RCC 7860 (cell line): Measurements from ENCODE around the gene C10orf71.
A peak's percentile ranks its signal among the peaks of the same experiment; 100 is the strongest.

Experiments
- DNase-seq: peaks from one replicate; pipeline ENCODE4 v3.0.0-alpha.2; 2015; ENCODE audit warnings: low spot score
- FAIRE-seq: peaks from 2 replicates; lab custom pipeline; 2012; peaks lifted over from hg19 to GRCh38; lab: Jason Lieb, UNC

Gene C10orf71

DNA sequence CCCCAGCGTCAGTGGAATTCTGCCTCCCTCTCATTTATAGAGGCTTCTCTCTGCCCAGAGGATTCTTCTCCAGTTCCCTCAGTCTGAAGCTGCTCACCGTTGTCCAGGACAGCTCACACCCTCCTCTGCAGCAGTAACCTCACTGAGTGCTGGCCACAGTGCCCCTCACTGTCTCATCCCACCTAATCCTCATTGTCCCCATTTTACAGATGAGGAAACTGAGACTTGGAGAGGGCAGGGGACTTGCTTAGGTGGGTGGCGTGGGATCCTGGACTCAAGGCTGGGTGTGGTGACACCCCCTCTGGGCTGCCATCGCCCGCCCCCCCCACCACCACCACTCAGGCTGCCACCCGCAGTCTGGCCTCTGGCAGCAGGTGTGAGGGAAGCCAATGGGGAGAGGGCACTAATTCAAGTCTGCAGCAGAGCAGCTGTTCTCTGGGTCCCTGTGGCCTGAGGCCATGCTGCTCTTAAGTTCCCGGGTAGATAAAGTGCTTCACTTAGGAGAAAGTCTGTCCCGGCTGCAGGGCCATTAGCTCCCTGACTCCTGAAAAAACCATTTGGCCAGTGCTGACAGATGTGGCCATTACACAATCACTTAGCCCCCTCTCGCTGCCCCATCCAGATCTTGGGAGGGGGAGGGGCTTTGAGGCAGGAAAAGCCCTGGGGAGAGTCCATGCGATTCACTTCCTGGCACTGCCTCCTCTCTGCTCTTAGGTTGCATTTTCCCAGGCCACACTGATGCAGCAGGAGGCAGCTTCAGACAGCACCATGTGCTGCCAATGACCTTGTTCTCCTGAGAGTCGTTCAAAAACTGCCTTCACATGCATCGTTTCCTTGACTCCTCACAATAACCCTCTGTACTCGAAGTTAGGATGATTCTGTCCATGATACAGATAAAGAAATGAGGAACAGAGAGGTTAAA is 60.6 kb downstream of the C10orf71 start:
- FAIRE-seq (no peak), DNase-seq (no peak)

DNA sequence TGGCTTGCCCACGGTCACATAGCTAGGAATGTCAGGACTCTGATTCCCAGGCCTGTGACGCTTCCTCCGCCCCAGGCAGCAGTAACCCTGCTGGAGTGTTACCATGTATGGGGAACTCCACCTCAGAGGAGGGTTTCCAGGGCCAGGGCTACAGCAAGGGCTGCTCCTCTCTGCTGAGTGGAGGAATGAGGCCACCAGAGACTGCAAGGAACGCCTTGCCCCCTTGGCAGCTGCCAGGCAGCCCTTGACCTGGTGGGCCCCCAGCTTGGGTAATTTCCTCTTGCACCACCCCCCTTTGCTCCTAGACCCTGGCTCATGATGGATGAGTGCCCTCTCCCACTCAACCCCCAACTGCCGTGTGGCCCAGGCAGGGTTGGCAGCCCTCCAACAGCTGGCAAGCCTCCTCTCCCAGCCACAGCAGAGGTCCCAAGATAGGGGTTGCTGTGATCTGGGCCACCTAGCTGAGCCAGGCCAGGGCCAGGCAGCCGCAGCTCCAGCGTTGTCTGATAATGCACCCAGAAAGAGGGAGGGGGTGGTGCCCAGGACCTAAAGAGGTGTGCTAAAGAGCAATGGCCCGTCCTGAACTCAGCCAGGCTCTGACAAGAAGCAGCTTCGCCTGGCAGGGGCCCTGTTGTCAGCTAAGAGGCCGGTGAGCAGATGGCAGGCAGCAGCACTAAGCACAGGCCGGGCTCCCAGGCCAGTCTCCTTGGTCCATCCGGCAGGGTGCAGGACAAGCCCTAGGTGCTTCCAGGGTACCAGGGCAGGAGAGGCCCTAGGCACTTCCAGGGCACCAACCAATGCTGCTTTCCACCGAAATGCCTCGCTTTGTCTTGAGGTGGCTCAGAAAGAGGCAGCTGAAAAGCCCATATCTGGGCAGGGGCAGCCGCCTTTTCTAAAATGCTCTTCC is 61.6 kb downstream of the C10orf71 start:
- FAIRE-seq (no peak), DNase-seq (no peak)

DNA sequence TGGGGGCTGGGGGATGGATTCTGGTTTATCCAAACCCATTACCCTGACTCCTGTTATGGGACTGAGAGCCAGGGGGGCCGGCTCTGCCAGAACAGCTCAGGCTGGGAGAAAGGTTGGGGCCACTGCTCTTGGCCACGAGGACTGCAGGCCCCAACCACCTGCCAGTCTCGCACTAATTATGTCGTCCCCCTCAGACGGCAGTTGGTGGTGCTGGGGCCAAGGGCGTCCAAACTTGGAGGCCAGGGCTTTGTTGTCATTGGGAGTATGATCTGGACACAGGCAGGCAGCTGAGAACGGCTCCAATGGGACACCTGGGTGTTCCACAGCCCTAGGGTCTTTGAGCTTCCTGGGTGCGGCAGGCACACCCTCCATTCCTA is 62.2 kb downstream of the C10orf71 start:
- DNase-seq (no peak), FAIRE-seq (no peak)

GRCh38 chr10:49361735-49362568 is 63.0 kb downstream of the C10orf71 start:
- FAIRE-seq (no peak), DNase-seq (no peak)

- FAIRE-seq (peak; percentile 76), DNase-seq (peak; percentile 57)
These were observed 63.8 kb downstream of the C10orf71 start for GRCh38 chr10:49362596-49363260.

DNA sequence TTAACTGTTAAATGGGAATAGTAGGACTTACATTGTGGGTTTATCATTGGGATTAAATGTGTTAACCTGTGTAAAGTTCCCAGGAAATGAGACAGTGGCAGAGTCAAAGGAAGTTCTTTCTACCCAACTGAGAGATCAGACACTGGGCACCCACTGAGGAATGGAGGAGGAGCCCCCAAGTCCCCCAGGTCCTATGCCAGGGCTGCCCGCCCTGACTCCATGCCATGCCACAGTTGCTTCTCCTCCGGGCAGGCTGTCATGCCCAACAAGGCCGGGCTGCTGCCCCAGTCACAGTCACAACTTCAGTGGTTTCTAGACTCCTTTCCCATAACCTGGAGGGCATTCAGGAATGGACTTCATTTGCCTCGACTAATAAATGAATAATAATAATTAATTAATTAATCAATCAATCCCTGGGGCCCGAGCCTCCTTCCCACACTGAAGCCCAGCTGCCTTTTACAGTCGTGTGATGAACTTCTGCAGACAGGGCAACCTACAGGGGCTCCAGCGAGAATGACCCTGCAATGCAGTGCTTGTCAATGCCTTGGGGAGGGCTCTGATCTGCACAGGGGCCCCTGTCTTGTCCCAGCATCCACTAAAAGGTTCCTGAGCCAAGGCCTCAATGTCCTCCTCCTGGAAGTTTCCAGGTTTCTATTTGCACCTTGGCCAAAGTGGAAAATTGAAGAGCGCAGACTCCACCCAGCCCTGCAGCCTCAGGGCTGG is 64.5 kb downstream of the C10orf71 start:
- FAIRE-seq (no peak), DNase-seq (no peak)

GRCh38 chr10:49364051-49364450 is 65.1 kb downstream of the C10orf71 start:
- no peak for DNase-seq
- FAIRE-seq, result no peak

- FAIRE-seq (no peak), DNase-seq (no peak)
These were observed 65.8 kb downstream of the C10orf71 start for GRCh38 chr10:49364747-49365146.

GRCh38 chr10:49365275-49365674 is 66.3 kb downstream of the C10orf71 start:
- FAIRE-seq (no peak), DNase-seq (no peak)

DNA sequence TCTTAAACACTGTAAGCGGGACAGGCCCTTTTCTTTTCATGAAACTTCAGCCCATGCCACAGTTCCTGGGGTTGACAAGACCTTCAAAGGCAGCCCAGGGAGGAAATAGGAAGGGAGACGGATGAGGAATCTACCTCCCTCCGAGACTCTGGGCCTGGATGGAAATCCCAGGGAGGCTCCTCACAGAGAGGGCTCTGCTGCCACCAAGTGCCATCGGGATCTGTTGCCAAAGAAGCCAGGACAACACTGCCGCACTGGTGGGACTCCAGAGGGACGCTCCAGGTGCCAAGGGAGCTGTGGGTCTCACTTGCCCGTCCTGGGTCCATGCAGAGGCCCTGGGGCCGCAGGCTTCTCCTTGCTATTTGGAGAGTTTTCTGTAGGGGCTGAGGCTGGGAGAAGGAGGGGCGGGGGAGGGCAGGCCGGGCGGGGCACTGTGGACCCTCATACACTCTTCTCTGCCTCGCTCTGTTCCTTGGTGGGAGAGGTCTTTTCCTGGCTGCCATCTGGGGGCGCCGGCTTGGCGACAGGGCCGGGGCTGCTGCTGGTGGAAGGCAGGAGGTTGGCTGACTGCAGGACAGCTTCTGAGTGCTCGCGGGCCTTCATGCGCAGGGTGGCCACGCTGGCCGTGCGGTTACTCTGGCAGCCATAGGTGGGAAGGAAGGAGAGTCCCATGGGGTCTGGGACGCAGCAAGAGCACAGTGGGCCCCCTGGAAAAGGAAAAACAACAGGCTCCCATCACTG is 66.9 kb downstream of the C10orf71 start:
- no peak for DNase-seq
- no peak for FAIRE-seq

- no peak for DNase-seq
- FAIRE-seq, result no peak
These were observed 67.5 kb downstream of the C10orf71 start for GRCh38 chr10:49366460-49366859.

DNA sequence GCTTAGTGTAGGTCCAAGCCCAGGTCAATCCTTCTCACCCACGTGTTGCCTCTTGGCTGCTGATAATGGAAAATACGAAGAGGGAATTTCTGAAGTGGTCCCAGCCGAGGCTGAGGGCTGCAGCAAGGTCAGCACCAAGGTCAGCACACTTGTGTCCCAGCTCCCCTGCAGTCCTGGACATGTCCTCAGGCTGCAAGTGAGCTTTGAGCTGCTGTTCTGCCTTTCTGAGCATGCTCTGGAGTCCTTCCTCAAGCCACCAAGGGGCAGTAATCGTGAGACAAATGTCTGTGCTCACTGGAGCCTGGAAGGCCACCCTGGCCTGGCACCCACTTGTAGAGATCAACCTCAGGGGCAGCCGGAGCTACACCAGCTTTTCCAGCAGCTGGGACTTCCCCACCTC is 68.6 kb downstream of the C10orf71 start:
- FAIRE-seq (no peak), DNase-seq (no peak)

GRCh38 chr10:49368256-49368655 is 69.3 kb downstream of the C10orf71 start:
- DNase-seq, result no peak
- no peak for FAIRE-seq

- FAIRE-seq (peak; percentile 33), DNase-seq (peak; percentile 20)
These were observed 70.5 kb downstream of the C10orf71 start for GRCh38 chr10:49369216-49370162.

DNA sequence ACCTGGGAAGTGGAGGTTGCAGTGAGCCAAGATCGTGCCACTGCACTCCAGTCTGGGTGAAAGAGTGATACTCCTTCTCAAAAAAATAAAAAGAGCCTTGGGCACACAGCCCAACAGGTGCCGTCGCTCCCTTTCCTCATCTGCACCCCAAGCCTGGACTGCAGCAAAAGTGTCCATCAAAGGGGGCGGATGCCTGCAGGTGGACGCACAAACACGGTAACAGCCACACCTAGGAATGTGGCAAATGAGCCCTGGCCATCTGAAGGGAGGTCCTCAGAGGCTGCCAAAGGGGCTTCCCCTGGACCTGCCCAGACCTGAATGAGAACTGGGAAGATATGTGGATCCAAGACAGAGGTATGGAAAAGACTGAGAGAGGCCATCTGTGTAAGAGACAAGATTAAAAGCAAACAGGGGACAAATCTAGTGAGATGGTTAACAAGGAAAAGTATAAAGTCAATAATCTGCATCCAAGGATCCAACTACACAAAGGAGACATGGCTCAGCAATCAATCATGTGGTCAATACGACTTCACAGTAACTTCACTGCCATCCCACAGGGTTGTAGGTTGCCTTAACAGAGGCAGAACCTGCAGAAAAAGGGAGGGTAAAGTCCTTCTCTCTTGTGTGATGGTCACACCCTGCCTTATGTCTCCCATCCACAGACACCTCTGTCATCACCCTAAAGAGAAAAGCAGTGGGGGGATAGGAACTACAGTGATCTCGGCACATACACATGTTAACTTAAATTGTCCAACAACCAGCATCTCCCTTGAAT is 71.5 kb downstream of the C10orf71 start:
- no peak for DNase-seq
- no peak for FAIRE-seq

- no peak for FAIRE-seq
- no peak for DNase-seq
These were observed 73.0 kb downstream of the C10orf71 start for GRCh38 chr10:49371967-49372366.

DNA sequence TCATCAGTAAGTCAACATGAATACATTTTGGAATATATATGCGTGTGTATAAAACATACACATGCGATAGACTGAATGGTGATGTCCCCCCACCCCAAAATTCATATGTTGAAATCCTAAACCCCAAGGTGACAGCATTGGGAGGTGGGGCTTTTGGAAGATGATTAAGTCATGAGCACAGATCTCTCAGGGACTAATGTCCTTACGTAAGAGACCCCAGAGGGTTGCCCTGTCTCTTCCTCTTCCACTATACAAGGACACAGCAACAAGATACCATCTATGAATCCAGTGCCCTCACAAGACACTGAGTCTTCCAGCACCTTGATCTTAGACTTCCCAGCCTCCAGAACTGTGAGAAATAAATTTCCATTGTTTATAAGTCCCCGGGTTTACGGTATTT is 74.4 kb downstream of the C10orf71 start:
- FAIRE-seq, result no peak
- no peak for DNase-seq
